Transverse colon (tissue), 4 donors: ENCODE data around the gene RTKN.

ENCODE experiments used
- EP300 ChIP-seq: sonication (generic); formaldehyde crosslinking; IDR thresholded peaks from one replicate; pipeline ENCODE4 v1.6.1; 2017; ENCODE audit warnings: antibody characterized with exemption, low read depth
- POLR2A ChIP-seq: fragments of 450-650 bp; IDR thresholded peaks from one replicate; pipeline ENCODE4 v1.6.1; 2016; ENCODE audit warnings: antibody characterized with exemption, mild to moderate bottlenecking, moderate library complexity
- POLR2AphosphoS5 ChIP-seq, 3 donors: sonication (generic); formaldehyde crosslinking; IDR thresholded peaks; one replicate each; pipeline ENCODE4 v1.6.1; 2016; ENCODE audit warnings: antibody characterized with exemption in 3 of 3
- TF ChIP-seq, protein P1 (sequence below), 5 experiments: fragments of 200-600 bp in 3 of 5; fragments of 450-650 bp in 2 of 5; sonication (generic) in 3 of 5; IDR thresholded peaks; 1 replicate in 2 of 5; 2 replicates in 3 of 5; pipeline ENCODE4 v1.5.1; 2016 to 2017; ENCODE audit warnings: antibody characterized with exemption in 5 of 5, inconsistent platforms in 3 of 5, mild to moderate bottlenecking in 2 of 5, moderate library complexity in 1 of 5

DNA sequence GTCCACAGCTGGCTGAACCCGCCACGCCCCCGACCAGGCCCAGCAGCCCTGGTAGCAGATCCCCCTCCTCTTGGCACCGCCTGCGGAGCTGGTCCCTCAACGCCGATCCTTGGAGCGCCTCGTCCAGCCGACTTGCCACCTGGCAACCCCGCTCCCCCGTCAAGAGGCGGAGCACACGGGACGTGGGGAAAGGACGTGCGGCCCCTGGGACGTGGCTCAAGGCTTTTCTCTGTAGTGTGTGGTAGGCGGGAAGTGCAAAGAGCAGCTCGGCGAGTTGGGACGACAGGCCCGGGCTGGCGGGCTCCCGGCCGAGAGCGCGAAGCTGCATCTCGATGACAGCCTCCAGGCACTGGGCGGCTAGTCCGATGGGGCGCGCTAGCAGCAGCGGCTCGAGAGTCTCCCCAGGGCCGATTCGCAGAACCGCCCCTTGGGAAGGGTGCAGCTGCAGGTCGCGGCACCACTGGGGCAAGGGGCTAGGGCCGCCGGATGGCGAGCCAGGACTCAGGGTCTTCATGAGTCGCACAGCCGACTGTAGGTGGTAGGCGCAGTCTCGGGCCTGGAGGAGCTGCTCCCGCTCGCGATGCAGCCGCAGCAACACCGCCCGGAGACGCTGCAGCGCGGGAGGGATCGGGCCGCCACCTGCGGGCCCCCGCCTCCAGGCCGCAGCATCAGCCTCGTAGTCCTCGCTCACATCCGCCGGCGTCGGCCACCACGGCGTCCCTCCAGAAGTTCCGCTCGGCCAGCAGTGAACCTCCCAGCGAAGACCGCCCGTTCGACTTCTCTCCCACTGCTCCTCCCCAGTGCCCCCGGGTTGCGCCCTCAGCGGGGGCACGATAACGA is 40.4 kb upstream of the RTKN start:
- TF ChIP-seq, protein P1, sequence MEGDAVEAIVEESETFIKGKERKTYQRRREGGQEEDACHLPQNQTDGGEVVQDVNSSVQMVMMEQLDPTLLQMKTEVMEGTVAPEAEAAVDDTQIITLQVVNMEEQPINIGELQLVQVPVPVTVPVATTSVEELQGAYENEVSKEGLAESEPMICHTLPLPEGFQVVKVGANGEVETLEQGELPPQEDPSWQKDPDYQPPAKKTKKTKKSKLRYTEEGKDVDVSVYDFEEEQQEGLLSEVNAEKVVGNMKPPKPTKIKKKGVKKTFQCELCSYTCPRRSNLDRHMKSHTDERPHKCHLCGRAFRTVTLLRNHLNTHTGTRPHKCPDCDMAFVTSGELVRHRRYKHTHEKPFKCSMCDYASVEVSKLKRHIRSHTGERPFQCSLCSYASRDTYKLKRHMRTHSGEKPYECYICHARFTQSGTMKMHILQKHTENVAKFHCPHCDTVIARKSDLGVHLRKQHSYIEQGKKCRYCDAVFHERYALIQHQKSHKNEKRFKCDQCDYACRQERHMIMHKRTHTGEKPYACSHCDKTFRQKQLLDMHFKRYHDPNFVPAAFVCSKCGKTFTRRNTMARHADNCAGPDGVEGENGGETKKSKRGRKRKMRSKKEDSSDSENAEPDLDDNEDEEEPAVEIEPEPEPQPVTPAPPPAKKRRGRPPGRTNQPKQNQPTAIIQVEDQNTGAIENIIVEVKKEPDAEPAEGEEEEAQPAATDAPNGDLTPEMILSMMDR (IDR thresholded peaks at IDR 0.05), result no peak
- TF ChIP-seq POLR2A, result no peak
- no peak for TF ChIP-seq EP300
- TF ChIP-seq POLR2AphosphoS5 (IDR thresholded peaks at IDR 0.05), result no peak
